GM23248 (cell line): ENCODE results near the gene KCNG1.

ENCODE experiments used
- EZH2 ChIP-seq: fragments of 200-600 bp; sonication (generic); IDR thresholded peaks from 2 replicates; pipeline ENCODE4 v1.6.1; 2018; ENCODE audit warnings: antibody characterized with exemption, mild to moderate bottlenecking; ENCODE audit not compliant: insufficient read depth, poor library complexity, severe bottlenecking
- EZH2phosphoT487 ChIP-seq: fragments of 200-600 bp; sonication (generic); IDR thresholded peaks from 2 replicates; pipeline ENCODE4 v1.6.1; 2018; ENCODE audit warnings: antibody characterized with exemption, moderate library complexity, mild to moderate bottlenecking, low read depth; ENCODE audit not compliant: insufficient read depth

DNA sequence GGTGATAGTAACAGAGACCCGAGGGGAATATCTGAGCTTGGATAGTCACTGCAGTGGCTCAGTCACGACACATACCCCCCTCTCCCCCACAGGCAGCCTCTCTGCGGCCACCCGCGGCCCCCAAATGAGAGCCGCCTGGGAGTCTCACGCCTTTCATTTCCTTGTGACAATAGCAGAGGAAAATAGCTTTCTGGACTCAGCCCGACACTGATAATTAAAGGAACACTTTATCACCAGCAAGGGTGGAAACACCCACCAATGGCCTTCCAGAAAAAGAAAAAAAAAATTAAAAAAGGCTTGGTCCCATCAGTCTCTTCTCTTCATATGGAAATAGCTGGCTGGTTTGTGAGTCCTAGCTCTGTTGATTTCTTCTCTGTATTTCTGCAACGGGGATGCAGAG, 35.1 kb upstream of the KCNG1 start:
- TF ChIP-seq EZH2 (no peak), EZH2phosphoT487 (no peak)
